ENCODE results near the gene SERINC1.
A peak's percentile ranks its signal among the peaks of the same experiment; 100 is the strongest.

Gene SERINC1

DNA sequence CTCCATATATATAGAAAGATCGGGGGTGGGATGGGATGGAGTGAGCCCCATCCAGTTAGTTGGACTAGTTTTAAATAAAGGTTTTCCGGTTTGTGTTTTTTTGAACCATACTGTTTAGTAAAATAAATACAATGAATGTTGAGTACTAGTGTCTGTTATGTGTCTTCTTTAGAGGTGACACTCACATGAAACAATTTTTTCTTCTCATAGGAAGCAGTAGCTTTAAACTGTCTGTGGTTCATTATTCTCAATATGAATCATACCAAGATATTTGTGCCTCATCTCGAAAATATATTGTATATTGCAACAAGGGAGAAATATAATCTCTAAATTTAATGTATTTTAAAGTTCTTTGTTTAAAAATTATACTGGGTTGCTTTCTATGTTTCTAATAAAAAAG, 38.8 kb downstream of the SERINC1 start:
- DNase-seq (ENCODE audit: low read depth) = no peak

DNA sequence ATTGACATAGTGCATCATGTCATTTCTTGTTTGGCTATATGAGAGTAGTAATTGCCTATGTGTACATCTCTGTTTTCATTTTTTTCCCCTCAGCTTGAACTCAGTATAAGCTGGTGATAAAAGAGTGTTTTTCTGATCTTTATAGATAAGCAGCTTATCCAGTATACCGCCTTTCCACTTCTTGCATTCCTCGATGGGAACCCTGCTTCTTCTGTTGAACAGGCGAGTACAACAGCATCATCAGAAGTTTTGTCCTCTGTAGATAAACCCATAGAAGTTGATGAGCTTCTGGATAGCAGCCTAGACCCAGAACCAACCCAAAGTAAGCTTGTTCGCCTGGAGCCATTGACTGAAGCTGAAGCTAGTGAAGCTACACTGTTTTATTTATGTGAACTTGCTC, 39.8 kb downstream of the SERINC1 start:
- DNase-seq (ENCODE audit: low read depth) = no peak

DNA sequence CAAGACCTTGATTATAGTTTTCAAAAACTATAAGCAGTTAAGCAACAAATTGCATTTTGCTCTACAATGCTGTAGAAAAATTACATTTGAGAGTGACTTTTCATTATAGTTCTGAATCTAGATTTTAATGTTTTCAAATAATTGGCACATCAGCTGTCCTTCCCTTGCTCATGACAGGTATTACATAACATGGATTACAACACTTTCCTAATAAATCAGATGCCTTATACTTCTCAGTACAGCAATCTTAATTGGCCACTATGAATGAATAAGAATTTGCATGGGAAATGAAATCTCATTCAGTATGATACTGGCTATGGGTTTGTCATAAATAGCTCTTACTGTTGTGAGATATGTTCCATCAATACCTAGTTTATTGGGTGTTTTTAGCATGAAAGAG, 42.3 kb downstream of the SERINC1 start:
- no peak for DNase-seq (ENCODE audit: low read depth)

DNA sequence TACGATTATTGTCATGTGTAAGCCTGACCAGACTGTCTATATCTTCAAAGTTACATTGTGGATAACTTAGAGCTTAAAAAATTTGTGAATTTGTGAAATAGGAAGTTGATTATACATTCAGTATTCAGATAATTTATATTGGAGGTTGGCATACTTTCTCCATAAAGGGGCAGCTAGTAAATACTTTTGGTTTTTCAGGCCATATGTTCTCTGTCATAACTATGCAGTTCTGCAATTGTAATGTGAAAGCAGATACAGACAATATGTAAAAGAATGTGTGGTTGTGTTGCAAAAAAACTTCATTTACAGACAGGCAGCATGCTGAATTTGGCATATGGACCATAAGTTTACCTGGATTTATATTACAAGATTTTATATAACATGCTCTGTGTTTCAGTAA, 42.8 kb downstream of the SERINC1 start:
- DNase-seq (ENCODE audit: low read depth) = no peak

DNA sequence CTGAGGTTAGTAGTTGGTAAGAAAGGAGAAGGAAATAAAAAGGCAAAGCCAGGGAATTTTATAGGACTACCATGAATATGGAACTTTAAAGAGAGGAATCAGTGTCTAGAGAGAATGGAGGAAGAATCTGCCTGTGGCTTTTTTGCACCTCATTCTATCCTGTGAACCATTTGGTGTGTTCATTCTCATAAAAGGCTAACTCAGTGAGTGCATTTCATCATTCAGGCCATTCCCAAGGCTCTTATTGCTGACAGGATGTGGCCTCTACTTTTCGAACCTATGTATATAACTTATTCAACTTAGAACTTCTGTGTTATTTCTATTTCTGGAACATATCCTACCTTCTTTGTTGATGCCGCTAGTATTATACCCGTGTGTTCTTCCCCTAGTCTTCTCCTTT, 45.0 kb downstream of the SERINC1 start:
- DNase-seq (ENCODE audit: low read depth) = no peak

DNA sequence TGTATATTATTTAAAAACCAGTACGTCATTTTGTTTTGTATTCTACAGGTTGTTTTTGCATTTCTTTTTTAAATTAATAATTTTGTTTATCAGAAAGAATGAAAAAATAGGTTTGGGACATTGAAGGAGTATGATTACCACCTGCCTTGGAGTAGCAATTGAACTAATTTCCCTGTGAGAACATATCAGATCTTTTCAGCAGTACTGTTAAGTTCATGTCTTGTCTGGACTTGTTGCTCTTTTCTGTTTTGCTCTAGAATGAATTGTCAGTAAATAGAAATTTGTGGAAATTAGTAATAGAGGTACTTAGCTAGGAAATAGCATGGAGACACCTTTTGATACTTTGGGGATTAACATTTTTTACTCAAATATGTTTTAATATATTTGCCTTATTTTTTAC, 47.9 kb downstream of the SERINC1 start:
- DNase-seq (ENCODE audit: low read depth) = no peak

DNA sequence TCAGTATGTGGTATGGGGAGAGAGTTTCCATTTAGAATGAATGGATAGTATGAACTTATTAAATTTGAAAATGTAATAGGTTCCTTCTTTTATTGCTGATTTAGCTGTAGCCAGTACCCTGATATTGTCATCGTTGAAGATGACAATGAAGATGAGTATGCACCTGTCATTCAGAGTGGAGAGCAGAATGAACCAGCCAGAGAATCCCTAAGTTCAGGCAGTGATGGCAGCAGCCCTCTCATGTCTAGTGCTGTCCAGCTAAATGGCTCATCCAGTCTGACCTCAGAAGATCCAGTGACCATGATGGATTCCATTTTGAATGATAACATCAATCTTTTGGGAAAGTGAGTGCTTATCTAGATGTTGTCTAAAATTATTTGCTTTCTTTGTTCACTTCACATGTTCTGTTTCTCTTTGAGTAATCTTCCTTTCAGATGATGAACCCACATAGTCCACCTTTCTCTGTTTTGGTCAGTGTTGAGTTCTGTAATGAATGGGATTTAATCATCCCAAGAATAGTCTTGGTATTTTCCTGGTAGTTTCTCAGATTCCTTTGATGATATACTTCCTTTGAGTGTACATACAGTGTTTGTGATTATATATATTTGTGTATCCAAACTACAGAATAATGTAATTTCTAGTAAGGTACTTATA, 48.9 kb downstream of the SERINC1 start:
- no peak for DNase-seq (ENCODE audit: low read depth)

DNA sequence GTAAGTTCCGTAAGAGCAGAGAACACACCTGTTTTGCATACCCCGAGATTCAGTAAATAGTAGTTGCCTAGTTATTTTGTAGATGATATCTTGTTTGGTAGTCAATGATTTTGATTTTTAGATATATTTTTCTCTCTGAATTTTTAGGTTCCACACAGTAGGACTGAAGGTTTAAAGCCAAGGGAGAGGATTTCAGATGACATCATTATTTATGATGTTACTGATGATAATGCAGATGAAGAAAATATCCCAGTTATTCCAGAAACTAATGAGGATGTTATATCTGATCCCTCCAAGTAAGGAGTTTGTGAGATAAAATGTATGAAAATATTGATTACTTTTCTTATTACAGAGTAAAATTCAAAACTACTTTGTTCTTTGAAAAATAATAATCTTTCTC, 49.6 kb downstream of the SERINC1 start:
- DNase-seq (ENCODE audit: low read depth) = no peak

DNA sequence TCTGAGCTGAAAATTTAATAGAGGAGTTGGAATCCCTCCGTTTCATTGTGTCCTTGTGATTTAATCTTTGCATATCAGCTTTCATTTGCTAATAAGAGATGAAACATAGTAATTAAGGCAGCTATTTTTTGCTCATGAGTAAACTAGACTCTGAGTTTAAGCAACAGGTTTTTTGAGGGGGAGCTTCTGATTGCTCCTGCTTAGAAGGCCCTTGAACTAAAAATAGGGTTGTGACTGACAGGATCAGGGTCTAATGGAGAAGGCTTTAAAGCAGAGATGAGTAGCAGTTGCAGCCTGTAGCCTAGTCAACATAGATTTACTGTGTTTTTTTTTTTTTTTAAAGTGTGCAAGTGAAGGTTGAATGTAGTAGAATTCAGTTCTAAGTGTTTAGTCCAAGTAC, 54.8 kb downstream of the SERINC1 start:
- no peak for DNase-seq (ENCODE audit: low read depth)

DNA sequence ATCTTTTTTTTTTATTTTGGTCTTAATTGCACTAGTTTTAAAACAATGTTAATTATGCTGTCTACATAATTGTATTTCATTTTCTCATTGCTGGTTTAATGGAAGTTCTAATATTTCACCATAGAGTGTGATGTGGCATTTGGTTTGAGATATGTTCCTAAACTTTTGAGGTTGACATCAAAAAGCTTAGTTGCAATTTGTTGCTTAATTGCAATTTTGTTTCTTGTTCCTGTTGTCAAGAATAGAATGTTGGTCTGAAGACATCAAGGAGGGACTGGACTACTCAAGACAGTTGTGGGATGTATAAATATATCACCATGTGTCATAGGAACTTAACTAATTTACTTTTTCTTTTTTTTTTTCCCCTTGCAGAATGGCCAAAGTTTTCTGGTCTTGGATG, 59.6 kb downstream of the SERINC1 start:
- DNase-seq (ENCODE audit: low read depth) = no peak

DNA sequence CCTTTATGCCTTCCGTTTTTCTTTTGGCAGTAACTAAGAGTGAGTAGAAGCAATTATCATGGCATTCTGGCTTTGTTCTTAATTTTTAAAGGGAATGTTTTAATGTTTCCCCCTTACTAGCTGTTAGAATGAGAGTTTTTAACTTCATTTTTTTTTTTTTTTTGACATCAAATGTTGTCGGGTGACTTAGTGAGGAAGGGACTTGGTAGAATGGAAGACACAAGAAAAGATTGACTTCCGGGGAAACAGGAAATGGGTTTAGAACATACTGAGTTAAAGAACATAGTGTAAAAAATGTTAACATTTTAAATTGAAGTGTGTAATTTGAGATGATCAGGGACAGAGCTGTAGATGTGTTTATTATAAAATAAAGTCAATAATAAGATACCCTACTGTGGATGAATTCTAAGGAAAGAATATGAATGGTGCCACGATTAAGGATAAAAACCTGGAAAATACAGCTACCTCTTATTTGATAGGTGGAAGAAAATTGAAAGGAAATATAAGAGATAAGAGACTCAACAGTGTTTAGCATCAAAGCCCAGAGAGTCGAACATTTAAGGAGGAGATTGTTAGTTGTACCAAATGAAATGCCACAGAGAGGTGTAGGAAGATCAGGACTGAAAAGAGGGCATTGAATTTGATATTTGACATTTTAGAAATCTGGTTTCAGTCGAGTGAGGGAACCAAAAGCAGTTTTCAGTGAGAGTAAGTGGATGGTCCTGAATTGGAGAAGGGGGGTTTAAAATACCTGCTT, 62.7 kb downstream of the SERINC1 start:
- no peak for DNase-seq (ENCODE audit: low read depth)

DNA sequence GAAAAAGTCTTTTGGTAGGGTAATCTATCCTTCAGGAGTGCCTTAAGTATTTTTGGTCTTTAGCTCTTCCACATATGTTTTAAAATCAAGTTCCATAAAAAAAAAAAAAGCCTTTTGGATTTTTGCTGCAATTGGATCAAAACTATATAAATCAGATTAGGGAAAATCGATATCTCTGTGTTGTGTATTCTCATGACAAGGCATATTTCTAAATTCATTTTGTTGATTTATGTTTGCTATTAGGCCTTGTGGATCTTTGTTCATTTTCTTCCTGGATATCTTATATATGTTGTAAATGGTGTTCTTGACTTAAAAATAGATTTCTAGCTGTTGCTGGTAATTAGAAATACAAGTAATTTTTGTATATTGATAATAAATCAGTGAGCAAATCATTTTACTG, 63.4 kb downstream of the SERINC1 start:
- DNase-seq (ENCODE audit: low read depth) = no peak

DNA sequence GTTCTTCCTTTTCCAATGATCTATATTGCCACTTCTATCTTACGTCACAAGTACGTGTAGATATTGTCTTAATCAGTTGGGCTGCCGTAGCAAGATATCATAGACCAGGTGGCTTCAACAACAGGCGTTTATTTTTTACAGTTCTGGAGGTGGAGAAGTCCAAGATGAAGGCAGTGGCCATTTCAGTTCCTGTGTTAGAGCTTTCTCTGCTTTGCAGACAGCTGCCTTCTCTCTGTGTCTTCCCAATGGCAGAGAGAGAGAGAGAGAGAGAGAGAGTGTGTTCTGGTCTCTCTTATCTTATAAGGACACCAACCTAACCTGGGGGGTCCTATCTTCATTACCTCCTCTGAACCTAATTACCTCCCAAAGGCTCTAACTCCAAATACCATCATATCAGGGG, 63.9 kb downstream of the SERINC1 start:
- DNase-seq (ENCODE audit: low read depth) = no peak

DNA sequence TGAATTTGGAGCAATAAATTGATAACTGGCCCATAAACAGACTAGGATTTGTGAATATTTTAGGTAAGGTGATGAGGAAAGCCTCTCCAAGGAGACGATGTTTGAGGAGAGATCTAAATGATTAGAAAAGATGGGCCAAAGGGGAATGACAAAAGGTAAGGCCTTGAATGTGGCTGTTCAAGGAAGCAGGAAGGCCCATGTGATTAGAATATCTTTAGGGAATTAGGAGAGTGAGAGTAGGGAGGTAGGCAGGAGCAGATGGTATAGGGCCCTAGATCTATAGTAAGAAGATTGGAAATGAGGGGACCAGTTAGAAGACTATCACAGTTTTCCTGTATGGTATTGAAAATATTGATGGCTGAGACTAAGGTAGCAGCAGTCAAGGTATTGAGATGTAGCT, 65.4 kb downstream of the SERINC1 start:
- DNase-seq (ENCODE audit: low read depth) = no peak

DNA sequence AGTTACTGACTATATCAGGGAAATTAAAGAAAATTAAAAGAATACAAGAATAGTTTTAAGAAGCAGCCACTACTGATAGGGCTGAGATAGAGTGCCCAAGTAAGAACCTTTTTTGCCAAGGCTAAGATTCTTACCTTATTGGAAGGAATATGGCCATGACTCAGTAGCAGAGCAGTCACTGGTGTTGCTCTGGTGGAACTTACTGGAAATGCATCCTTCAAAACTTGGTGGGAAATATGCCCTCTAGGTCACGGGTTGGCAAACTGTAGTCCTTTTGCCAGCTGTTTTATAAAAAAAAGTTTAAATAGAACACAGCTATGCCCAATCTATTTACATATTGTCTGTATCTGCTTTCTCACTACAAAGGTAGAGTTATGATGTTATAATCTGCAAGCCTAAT, 66.2 kb downstream of the SERINC1 start:
- no peak for DNase-seq (ENCODE audit: low read depth)

DNA sequence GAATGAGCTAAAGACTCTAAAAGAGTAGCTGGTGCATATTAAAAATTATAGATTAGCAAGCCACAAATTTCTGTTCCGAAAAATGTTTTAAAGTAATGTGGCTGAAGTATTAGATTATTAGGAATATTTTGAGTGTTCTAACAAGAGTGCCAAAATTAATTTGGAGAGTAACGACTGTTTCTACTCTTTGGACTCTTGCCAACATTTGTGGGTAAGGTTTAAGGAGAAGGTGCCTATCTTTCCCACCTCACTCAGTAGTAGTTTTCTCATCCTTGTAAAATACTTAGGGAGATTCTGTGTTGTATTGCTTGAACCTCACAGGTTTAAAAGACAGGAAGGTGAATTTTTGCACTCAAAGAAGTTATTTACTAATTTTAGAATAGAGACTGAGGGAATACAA, 67.2 kb downstream of the SERINC1 start:
- DNase-seq (ENCODE audit: low read depth) = no peak

DNA sequence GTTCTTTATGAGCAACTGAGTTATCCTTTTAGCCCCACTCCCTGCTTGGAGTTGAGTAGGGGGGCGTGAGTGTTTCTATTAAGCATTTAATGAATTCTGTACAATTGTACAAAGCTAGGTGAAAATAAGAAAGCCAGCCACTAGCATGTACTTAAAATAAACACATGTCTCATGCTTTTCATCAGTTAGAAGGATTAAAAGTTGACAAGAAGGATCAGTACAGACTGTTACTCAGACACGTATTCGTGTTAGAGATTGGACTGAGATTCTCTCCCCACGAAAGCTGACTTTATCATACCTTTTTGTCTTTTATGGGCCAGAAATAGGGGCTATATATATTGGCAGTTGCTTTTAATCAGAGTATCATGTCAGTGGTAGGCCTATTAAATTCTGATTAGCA, 70.5 kb downstream of the SERINC1 start:
- no peak for DNase-seq (ENCODE audit: low read depth)

DNA sequence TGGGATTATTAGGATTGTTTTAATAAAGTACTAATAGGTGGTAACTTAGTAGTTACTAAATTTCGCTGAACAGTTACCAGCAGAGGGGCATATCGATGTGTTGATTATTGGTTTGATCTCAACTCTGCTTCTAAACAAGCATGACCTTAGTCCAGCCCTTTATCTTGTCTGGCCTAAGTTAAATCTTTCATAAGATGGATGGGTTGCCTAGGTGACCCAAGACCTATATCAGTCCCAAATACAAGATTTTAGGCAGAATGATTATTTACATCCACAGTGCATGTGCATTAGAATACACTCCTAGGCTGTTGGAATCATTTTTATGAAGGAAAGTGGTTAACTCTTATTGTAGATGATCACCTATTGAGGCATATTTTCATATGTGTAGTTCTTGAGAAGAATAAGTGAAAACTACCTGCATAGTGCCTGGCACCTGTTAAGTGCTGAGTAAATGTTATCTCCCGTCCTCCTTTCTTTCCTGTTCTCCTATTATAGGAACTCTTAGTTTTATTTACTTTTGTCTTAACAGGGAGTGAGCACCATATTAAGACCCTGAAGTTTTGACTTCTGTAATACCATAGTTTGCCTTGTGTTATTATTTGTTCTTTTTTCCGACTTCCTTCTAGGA, 71.0 kb downstream of the SERINC1 start:
- DNase-seq (ENCODE audit: low read depth) = no peak

DNA sequence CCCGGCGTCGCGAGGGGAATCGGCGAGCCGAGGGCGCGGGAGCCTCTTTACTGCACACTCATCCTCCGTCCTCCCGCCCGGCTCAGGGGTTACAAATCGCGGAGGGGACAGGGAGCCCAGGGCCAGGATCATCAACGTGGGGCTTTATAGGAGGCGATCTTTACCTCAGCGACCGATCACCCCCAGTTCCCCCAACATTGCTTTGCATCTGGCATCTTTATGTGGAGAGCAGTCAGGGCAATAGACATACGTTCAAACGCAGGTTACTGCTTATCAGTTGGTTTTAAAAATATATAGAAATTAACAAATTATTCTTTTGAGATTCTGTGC, 71.5 kb downstream of the SERINC1 start:
- no peak for DNase-seq (ENCODE audit: low read depth)

DNA sequence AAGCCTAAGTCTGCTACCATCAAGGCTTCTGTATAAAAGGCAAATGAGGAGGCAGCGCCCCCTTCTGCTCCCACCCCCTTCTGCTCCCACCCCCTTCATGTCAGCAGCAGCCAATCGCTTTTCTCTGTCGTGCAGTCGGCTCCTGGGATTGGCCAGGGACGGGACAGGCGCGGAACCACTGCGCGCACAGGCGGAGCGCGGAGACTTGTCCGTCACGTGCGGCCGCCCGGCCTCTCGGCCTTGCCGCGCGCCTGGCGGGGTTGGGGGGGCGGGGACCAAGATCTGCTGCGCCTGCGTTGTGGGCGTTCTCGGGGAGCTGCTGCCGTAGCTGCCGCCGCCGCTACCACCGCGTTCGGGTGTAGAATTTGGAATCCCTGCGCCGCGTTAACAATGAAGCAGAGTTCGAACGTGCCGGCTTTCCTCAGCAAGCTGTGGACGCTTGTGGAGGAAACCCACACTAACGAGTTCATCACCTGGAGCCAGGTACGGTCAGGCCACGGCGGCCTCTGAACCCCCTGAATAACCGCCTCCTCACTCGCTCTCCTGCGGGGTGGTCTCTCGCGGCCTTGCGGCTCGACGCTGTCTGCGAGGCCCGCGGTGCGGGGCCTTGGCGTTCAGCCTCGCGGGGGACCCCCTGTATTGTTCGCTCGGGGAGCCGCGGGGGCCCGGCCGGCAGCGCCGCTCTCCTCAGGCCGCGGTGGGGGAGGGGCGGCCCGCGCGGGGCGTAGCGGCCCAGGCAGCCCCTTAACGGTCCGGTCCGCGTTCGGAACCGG, 72.1 kb downstream of the SERINC1 start, which contains the start of gene HSF2:
HSF2 (plus strand) TSS at position 305 of the 773 bp plus-strand sequence; CDS start at position 391, 86 bp downstream.
- peak; percentile 89 for DNase-seq (ENCODE audit: low read depth)

DNA sequence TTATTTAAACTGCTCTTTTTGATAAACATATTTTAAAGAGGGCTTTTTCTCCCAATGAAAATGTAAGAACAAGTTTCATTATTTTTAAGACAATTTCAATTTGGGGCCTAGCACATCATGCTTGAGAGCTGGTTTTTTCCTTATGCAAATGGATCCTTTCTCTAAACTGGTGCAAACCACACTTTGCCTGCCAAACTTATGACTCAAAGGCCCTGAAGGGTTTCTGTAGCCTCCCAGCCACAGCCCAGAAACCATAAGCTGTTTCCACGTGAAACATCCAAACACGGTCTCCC, 72.6 kb downstream of the SERINC1 start:
- no peak for DNase-seq (ENCODE audit: low read depth)

DNA sequence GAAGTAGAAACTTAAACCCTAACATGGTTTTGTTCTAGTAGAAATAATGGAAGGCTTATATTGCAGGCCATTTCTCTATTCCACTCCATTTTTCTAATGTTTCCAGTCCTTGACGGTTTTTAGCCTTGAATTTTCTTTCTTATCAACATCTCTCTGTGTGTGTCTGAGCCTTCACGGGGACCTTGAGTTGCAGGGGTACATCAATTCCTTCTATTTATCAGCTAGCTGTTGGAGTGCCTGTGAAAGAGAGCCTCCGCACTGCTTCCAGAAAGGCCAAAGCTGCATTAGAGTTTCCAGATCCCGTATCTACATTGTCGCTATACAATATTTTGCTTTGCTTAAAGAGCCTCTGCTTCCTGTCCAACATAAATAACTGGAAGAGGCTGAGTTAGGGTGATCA, 77.6 kb downstream of the SERINC1 start:
- no peak for DNase-seq (ENCODE audit: low read depth)

DNA sequence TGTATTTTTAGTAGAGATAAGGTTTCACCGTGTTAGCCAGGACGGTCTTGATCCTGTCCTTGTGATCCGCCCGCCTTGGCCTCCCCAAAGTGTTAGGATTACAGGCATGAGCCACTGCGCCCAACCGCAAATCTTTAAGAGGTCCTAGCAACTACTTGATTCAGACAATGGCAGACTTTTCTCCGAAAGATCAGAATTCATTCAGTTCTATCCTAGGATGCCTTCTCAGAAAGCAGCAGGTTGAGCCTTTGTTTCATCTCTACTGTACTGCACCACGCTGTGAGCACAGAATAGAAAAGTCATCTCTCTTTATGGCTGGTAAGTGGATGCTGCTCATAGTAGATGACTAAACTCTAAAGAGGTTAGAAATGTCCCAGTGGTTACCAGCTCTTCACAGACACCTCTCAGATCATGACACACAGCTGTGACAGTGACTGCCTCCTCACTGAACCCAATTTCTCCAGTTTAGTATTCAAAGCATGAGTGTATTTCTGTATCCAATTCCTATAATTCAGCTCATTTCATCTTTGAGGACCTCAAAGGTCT, 78.2 kb downstream of the SERINC1 start:
- no peak for DNase-seq (ENCODE audit: low read depth)
